ENCODE data around the gene MYRIP. TPM values are rescaled to one million over a fixed set of nuclear protein-coding genes. Genes with fewer than 3 reads are reported as not detected.
"Not testable (repeated sequence)": the region's sequence is repeated elsewhere in the genome, so short reads cannot be mapped to it uniquely, and the experiment has no call there.

The MYRIP gene
- total and polyA plus RNA-seq, 4 donors: 0.15 to 11.0 (median 5.5) TPM

DNA sequence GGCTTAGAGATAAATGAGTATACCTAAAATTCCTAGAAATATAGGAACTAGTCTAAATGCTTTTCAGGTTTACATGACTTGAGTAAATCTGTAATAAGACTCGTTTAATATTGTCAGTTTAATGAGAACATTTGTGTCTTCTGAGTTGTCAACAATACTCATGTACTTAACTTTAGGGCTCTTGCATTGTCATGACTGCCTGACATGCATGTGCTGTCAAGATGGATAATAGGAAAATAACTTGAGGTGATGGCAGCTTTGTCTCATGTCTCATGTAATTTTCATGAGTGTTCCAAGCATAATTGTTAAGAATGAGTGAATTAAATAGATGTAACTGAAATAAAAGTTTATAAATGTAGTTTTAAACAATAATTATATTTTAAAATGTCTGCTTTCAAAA lies 455.0 kb downstream of the MYRIP start:
- ATAC-seq (ENCODE audit: low FRiP score): no peak
- DNase-seq: no peak
- Histone ChIP-seq H3K36me3 (ENCODE audit: control insufficient read depth in 1 of 2, insufficient read depth in 2 of 2, low read length in 1 of 2) (no peaks in the 10 kb centered on the region), H3K27ac (ENCODE audit: low read depth in 1 of 2, low read length in 2 of 2) (no peak overlapping the region), H3K27me3 (ENCODE audit: control insufficient read depth in 1 of 2, insufficient read depth in 2 of 2, low read length in 1 of 2) (no peaks in the 10 kb centered on the region), H3K4me3 (ENCODE audit: low read length in 2 of 2) (no peak overlapping the region), H3K4me1 (ENCODE audit: control insufficient read depth in 1 of 2, insufficient read depth in 2 of 2, low read length in 2 of 2) (no peaks in the 10 kb centered on the region), H3K9me3 (ENCODE audit: control insufficient read depth, low read length) (no peaks in the 10 kb centered on the region)
- 72 to 85% methylated on average over 1 of the region's 1 CpG for WGBS, 2 donors
- intact Hi-C loops (cut with DNase I): no loop called here

GRCh38 chr3:40265181-40265580 lies 455.8 kb downstream of the MYRIP start:
- Histone ChIP-seq H3K27me3 (ENCODE audit: control insufficient read depth in 1 of 2, insufficient read depth in 2 of 2, low read length in 1 of 2) (no peaks in the 10 kb centered on the region), H3K27ac (ENCODE audit: low read depth in 1 of 2, low read length in 2 of 2) (no peak overlapping the region), H3K9me3 (ENCODE audit: control insufficient read depth, low read length) (no peaks in the 10 kb centered on the region), H3K4me3 (ENCODE audit: low read length in 2 of 2) (no peak overlapping the region), H3K4me1 (ENCODE audit: control insufficient read depth in 1 of 2, insufficient read depth in 2 of 2, low read length in 2 of 2) (no peaks in the 10 kb centered on the region), H3K36me3 (ENCODE audit: control insufficient read depth in 1 of 2, insufficient read depth in 2 of 2, low read length in 1 of 2) (no peaks in the 10 kb centered on the region)
- no peak for ATAC-seq (ENCODE audit: low FRiP score)
- DNase-seq: no peak
- intact Hi-C loops (cut with DNase I): no loop called here

DNA sequence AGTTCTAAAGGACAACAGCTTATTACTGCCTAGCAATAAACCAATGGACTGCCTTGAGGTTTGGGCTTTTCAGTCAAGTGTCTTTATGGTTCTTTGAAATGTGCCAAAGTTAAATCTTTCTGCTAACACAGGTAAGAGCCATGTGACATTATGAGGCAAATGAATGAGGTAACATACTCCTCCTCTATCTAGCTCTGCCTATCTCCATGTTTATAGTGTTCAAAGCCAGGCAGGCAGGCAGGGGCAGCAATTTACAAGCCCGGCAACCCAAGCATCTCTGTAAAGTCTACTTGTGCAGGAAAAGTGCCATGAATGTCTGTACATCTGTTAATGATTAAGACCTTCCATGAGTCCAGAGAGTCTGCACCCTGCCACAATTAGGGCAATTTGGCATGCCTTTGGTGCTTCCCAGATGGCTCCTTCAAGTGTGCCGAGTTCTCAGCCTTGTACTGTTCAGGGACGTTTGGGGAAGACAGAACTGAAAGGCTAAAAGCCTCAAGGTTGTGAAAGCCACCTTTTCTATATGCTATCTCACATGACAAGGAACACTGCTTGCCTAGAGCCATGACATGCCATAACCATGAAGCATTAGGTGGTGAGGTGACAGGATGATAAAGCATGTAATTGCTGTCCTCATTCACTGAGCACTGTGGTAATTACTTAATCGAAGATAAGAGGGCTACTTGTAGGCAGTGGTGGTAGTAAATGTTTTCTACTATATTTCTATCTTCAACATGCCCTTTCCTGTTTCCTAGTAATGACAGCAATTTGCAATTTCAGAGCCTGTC lies 458.7 kb downstream of the MYRIP start:
- intact Hi-C loops (cut with DNase I): no loop called here
- DNase-seq (no peak), ATAC-seq (ENCODE audit: low FRiP score) (no peak)
- H3K27me3 ChIP-seq (ENCODE audit: control insufficient read depth in 1 of 2, insufficient read depth in 2 of 2, low read length in 1 of 2): no peaks in the 10 kb centered on the region
- no peaks in the 10 kb centered on the region for H3K36me3 ChIP-seq (ENCODE audit: control insufficient read depth in 1 of 2, insufficient read depth in 2 of 2, low read length in 1 of 2)
- H3K4me3 ChIP-seq (ENCODE audit: low read length in 2 of 2): no peak overlapping the region
- 26 to 27% methylated on average over 4 of the region's 4 CpGs for WGBS, 2 donors
- H3K27ac ChIP-seq (ENCODE audit: low read depth in 1 of 2, low read length in 2 of 2): no peak overlapping the region
- H3K9me3 ChIP-seq (ENCODE audit: control insufficient read depth, low read length): no peaks in the 10 kb centered on the region
- H3K4me1 ChIP-seq (ENCODE audit: control insufficient read depth in 1 of 2, insufficient read depth in 2 of 2, low read length in 2 of 2): no peaks in the 10 kb centered on the region

DNA sequence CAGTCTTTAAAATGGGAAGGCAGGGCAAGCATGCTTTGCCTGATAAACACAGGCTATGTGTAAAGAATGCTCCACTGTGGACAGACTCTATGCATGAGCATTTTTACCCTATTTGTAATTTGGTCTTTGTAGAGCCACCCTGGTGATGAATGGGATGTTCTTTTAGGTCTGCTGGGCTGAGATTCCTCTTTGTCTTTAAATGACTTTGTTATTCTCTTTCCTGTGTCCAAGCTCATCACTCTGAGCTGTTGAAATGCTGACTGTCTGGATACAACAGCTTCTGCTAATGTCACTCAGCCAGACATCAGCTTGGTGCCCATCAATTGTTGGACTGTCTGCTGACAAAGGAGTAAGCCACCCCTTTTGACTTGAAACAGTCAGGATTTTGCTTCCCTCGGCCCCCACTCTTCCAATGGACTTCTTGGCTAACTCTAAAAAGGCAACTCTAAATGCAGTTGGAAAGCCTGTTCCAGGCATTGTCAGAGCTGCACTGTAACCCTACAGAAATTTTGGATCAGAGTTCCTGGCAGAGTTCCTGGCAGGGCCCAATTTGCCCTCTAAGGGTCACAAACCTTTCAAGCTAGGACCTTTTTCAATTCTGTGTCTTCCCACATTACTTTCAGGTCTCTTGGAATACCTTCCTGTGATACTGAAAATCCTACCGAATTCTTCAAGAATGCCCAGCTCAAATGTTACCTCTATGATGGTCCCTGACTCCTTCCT lies 459.6 kb downstream of the MYRIP start:
- DNase-seq: no peak
- intact Hi-C loops (cut with DNase I): no loop called here
- H3K36me3 ChIP-seq (ENCODE audit: control insufficient read depth in 1 of 2, insufficient read depth in 2 of 2, low read length in 1 of 2): no peaks in the 10 kb centered on the region
- WGBS, 2 donors: 76 to 87% methylated on average over 2 of the region's 2 CpGs
- no peaks in the 10 kb centered on the region for H3K4me1 ChIP-seq (ENCODE audit: control insufficient read depth in 1 of 2, insufficient read depth in 2 of 2, low read length in 2 of 2)
- no peaks in the 10 kb centered on the region for H3K27me3 ChIP-seq (ENCODE audit: control insufficient read depth in 1 of 2, insufficient read depth in 2 of 2, low read length in 1 of 2)
- H3K4me3 ChIP-seq (ENCODE audit: low read length in 2 of 2): no peak overlapping the region
- H3K9me3 ChIP-seq (ENCODE audit: control insufficient read depth, low read length): no peaks in the 10 kb centered on the region
- H3K27ac ChIP-seq (ENCODE audit: low read depth in 1 of 2, low read length in 2 of 2): no peak overlapping the region
- no peak for ATAC-seq (ENCODE audit: low FRiP score)

DNA sequence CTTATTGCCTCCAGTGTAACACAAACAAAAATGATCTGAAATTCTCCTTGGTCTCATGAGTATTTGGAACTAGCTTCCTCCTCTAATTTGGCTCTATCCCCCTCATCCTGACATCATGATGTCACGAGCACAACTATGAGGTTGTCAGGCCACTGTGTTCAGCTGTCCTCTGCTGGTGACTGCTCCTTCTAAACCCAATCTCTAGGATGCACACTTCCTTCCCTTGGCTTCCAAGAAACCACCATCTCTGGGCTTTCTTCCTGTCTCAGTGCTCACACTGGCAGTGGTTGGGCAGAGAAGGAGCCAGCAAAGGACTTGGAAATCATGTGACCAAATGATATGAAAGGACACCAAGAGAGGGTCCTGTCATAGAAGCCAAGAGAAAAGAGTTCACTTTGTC lies 469.4 kb downstream of the MYRIP start:
- Histone ChIP-seq H3K4me1 (ENCODE audit: control insufficient read depth in 1 of 2, insufficient read depth in 2 of 2, low read length in 2 of 2) (no peaks in the 10 kb centered on the region), H3K36me3 (ENCODE audit: control insufficient read depth in 1 of 2, insufficient read depth in 2 of 2, low read length in 1 of 2) (no peaks in the 10 kb centered on the region), H3K9me3 (ENCODE audit: control insufficient read depth, low read length) (no peaks in the 10 kb centered on the region), H3K27ac (ENCODE audit: low read depth in 1 of 2, low read length in 2 of 2) (no peak overlapping the region), H3K4me3 (ENCODE audit: low read length in 2 of 2) (no peak overlapping the region), H3K27me3 (ENCODE audit: control insufficient read depth in 1 of 2, insufficient read depth in 2 of 2, low read length in 1 of 2) (no peaks in the 10 kb centered on the region)
- DNase-seq: no peak
- 0 to 1% methylated on average over 1 of the region's 1 CpG for WGBS, 2 donors
- intact Hi-C loops (cut with DNase I): no loop called here
- no peak for ATAC-seq (ENCODE audit: low FRiP score)

DNA sequence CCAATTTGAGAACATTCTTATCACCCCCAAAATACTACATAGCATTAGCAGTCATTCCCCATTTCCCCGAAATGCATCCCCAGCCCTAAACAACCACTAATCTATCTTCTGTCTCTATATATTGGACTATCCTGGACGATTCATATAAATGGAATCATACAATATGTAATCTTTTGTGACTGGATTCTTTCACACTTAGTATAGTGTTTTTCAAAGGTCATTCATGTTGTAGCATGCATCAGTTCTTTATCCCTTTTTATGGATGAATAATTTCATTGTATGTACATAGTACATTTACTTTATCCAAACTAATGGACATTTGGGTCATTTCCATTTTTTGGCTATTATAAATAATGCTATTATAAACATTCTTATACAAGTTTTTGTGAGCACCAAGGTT lies 472.6 kb downstream of the MYRIP start:
- Histone ChIP-seq H3K9me3 (ENCODE audit: control insufficient read depth, low read length) (no peaks in the 10 kb centered on the region), H3K27me3 (ENCODE audit: control insufficient read depth in 1 of 2, insufficient read depth in 2 of 2, low read length in 1 of 2) (no peaks in the 10 kb centered on the region), H3K36me3 (ENCODE audit: control insufficient read depth in 1 of 2, insufficient read depth in 2 of 2, low read length in 1 of 2) (no peaks in the 10 kb centered on the region), H3K4me3 (ENCODE audit: low read length in 2 of 2) (no peak overlapping the region), H3K27ac (ENCODE audit: low read depth in 1 of 2, low read length in 2 of 2) (no peak overlapping the region), H3K4me1 (ENCODE audit: control insufficient read depth in 1 of 2, insufficient read depth in 2 of 2, low read length in 2 of 2) (no peaks in the 10 kb centered on the region)
- intact Hi-C loops (cut with DNase I): no loop called here
- DNase-seq (no peak), ATAC-seq (ENCODE audit: low FRiP score) (no peak)
- WGBS, 2 donors: 68 to 76% methylated on average over 2 of the region's 2 CpGs

- intact Hi-C loops (cut with DNase I); H3K27me3 ChIP-seq (ENCODE audit: control insufficient read depth in 1 of 2, insufficient read depth in 2 of 2, low read length in 1 of 2); ATAC-seq (ENCODE audit: low FRiP score); H3K4me1 ChIP-seq (ENCODE audit: control insufficient read depth in 1 of 2, insufficient read depth in 2 of 2, low read length in 2 of 2); H3K4me3 ChIP-seq (ENCODE audit: low read length in 2 of 2); H3K9me3 ChIP-seq (ENCODE audit: control insufficient read depth, low read length); DNase-seq; H3K27ac ChIP-seq (ENCODE audit: low read depth in 1 of 2, low read length in 2 of 2); H3K36me3 ChIP-seq (ENCODE audit: control insufficient read depth in 1 of 2, insufficient read depth in 2 of 2, low read length in 1 of 2): not testable (repeated sequence)
- 94 to 96% methylated on average over 5 of the region's 5 CpGs for WGBS, 2 donors
These were observed 473.6 kb downstream of the MYRIP start for GRCh38 chr3:40283057-40283456.

DNA sequence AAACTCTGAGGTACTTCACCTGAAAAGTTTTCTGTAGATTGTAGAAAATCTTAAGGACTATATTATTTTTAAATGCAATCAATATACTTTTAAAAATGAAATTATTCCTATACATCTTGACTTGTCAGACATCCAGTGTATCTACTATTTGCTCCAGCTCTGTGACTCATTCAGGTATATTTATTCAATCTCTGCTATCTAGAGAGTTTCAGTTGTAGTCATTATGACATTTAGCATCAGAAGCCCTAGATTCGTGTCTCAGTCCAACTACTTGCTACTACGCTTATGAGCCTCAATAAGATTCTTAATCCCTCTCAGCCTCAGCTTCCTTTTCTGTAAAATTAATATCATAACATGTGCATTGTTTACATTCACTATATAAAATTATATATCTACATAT lies 477.8 kb downstream of the MYRIP start:
- DNase-seq (no peak), ATAC-seq (ENCODE audit: low FRiP score) (no peak)
- intact Hi-C loops (cut with DNase I): no loop called here
- no peaks in the 10 kb centered on the region for H3K4me1 ChIP-seq (ENCODE audit: control insufficient read depth in 1 of 2, insufficient read depth in 2 of 2, low read length in 2 of 2)
- 92 to 93% methylated on average over 2 of the region's 2 CpGs for WGBS, 2 donors
- H3K9me3 ChIP-seq (ENCODE audit: control insufficient read depth, low read length): no peaks in the 10 kb centered on the region
- no peak overlapping the region for H3K27ac ChIP-seq (ENCODE audit: low read depth in 1 of 2, low read length in 2 of 2)
- H3K36me3 ChIP-seq (ENCODE audit: control insufficient read depth in 1 of 2, insufficient read depth in 2 of 2, low read length in 1 of 2): no peaks in the 10 kb centered on the region
- no peaks in the 10 kb centered on the region for H3K27me3 ChIP-seq (ENCODE audit: control insufficient read depth in 1 of 2, insufficient read depth in 2 of 2, low read length in 1 of 2)
- H3K4me3 ChIP-seq (ENCODE audit: low read length in 2 of 2): no peak overlapping the region

- no peak overlapping the region for H3K4me3 ChIP-seq (ENCODE audit: low read length in 2 of 2)
- no peaks in the 10 kb centered on the region for H3K27me3 ChIP-seq (ENCODE audit: control insufficient read depth in 1 of 2, insufficient read depth in 2 of 2, low read length in 1 of 2)
- WGBS, 2 donors: 92 to 94% methylated on average over 6 of the region's 6 CpGs
- no peak overlapping the region for H3K27ac ChIP-seq (ENCODE audit: low read depth in 1 of 2, low read length in 2 of 2)
- DNase-seq: no peak
- intact Hi-C loops (cut with DNase I): loop anchor here in 1 of 2 donors (10.0 kb wide), 1 partner anchor 566 kb away; no protein-coding TSS in a partner anchor
- ATAC-seq (ENCODE audit: low FRiP score): no peak
- no peaks in the 10 kb centered on the region for H3K4me1 ChIP-seq (ENCODE audit: control insufficient read depth in 1 of 2, insufficient read depth in 2 of 2, low read length in 2 of 2)
- no peaks in the 10 kb centered on the region for H3K9me3 ChIP-seq (ENCODE audit: control insufficient read depth, low read length)
- no peaks in the 10 kb centered on the region for H3K36me3 ChIP-seq (ENCODE audit: control insufficient read depth in 1 of 2, insufficient read depth in 2 of 2, low read length in 1 of 2)
These were observed 481.0 kb downstream of the MYRIP start for GRCh38 chr3:40290396-40290795.
